HK-2 (cell line): Measurements from ENCODE around the gene GP1BA.

Source experiments
- DNase-seq: peaks from one replicate; pipeline ENCODE4 v3.0.0-alpha.2; 2018; ENCODE audit not compliant: unreplicated experiment

Gene GP1BA

GRCh38 chr17:4950746-4951204 lies 18.7 kb downstream of the GP1BA start, which contains the start of gene ENO3:
ENO3 (plus strand) TSS chr17:4951119; CDS start chr17:4951830, 711 bp downstream.
- DNase-seq, result peak; percentile 50

- no peak for DNase-seq
Observed at GRCh38 chr17:4951486-4951885, 19.4 kb downstream of the GP1BA start.

- DNase-seq, result peak; percentile 80
Observed at GRCh38 chr17:4953451-4953961, 21.4 kb downstream of the GP1BA start.

DNA sequence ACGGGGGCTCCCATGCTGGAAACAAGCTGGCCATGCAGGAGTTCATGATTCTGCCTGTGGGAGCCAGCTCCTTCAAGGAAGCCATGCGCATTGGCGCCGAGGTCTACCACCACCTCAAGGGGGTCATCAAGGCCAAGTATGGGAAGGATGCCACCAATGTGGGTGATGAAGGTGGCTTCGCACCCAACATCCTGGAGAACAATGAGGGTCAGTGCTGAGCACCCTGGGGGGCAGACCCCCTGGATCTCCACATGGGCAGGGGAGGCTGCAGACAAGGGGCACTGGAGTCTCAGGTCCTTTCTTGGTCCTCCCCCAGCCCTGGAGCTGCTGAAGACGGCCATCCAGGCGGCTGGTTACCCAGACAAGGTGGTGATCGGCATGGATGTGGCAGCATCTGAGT lies 23.0 kb downstream of the GP1BA start:
- DNase-seq, result no peak

DNA sequence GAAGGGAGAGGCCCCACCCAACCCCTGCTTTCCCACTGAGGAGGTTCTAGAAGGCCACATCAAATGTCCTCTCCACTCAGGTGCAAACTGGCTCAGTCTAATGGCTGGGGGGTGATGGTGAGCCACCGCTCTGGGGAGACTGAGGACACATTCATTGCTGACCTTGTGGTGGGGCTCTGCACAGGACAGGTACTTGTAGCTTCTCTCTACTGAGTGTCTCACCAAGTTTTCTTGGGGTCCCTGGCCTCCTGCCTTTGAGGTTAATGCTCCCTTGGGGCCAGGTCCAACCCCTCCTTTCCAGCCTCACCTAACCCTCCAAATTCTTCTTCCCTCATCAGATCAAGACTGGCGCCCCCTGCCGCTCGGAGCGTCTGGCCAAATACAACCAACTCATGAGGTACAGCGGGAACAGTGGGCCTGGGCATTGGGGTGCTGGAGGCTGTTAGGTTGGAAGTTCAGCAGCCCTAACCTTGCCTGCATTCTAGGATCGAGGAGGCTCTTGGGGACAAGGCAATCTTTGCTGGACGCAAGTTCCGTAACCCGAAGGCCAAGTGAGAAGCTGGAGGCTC lies 24.5 kb downstream of the GP1BA start:
- no peak for DNase-seq

GRCh38 chr17:4958102-4958501 lies 26.0 kb downstream of the GP1BA start:
- DNase-seq, result no peak

GRCh38 chr17:4959261-4959965 lies 27.3 kb downstream of the GP1BA start:
- DNase-seq, result no peak

DNA sequence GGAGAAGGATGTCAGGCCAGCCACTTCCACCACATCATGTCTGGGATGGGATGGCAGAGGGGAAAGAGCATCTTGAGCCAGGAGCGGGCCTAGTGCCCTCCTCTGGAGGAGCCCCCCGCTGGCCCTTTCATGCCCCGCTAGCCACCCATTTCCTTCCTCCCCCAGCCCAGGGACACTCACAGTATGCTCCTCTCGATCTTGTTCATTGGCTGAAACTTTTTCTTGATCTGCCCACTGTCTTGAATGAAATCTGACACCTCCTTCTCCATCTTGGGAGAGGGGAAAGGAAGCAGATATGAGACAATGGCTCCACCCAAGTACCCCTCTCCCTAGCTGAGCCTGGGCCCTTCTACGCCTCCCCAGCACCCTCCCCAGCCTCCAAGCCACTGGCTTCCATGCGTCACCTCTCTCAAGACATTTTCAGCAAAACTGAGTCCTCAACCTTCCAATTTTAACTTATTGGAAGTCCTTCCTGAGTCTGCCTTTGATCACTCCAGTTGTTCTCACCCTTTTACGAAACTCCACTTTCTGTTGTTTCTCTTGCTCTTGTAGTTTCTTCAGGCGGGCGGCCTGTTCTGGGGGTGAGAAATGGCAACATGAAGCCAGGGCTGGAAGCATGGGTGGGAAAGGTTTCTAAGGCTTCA lies 28.3 kb downstream of the GP1BA start:
- DNase-seq, result no peak

GRCh38 chr17:4965311-4965986 lies 33.4 kb downstream of the GP1BA start:
- no peak for DNase-seq

GRCh38 chr17:4966844-4967538 lies 34.9 kb downstream of the GP1BA start:
- DNase-seq, result peak; percentile 99

GRCh38 chr17:4967539-4968485 lies 35.7 kb downstream of the GP1BA start, which contains the start of gene SPAG7:
SPAG7 (minus strand) TSS chr17:4967817; CDS start chr17:4967804, 13 bp downstream.
- peak; percentile 96 for DNase-seq

DNA sequence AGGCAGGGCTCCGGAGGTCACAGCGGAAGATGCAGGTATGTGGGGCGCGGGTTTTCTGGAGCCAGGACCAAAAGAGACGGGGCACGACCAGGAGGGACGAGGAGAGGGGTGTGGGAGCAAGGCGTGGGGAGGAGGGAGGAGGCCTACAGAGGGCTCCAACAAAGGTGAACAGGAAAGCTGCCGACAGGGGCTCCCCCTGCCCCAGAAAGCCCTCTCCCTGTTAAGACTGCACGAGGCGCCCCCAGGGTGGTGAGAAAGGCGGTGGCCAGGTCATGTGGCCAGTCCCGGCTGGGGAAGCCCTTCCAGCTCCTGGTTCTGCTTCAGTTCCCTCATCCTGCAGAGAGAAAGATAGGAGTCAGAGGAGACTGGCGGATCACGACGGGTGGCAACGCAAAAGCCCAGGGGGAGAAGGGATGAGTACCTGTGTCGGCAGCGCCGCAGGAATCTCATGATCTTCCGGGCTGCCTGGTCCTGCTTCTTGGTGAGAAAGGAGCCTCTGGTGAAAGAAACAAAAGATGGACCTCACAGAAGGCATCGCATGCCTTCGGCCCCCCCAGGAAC lies 36.5 kb downstream of the GP1BA start:
- peak; percentile 74 for DNase-seq

DNA sequence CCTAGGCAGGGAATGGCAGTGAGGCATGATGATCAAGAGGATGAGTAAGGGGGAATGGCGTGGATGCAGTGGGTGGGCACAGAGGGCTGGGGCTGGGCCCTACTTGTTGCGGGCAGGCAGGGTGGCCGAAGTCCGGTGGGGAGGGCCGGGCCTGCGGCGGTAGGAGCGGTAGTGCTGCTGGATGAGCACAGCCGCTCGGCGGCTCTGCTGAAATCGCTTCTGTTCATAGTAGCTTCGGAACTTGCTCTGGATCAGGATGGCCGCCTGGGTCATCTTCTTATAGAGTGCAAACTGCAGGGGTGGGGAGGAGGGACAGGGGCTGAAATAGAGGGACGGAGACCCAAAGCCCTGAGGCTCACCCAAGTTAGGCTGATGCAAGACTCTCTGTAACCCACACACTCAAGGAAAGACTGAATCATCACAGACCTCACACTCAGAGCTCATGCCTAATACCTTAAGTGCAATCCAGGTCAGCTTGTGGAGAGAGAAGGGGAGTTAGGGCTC lies 37.0 kb downstream of the GP1BA start:
- peak; percentile 83 for DNase-seq

- peak; percentile 48 for DNase-seq
Observed at GRCh38 chr17:4969551-4970173, 37.6 kb downstream of the GP1BA start.

DNA sequence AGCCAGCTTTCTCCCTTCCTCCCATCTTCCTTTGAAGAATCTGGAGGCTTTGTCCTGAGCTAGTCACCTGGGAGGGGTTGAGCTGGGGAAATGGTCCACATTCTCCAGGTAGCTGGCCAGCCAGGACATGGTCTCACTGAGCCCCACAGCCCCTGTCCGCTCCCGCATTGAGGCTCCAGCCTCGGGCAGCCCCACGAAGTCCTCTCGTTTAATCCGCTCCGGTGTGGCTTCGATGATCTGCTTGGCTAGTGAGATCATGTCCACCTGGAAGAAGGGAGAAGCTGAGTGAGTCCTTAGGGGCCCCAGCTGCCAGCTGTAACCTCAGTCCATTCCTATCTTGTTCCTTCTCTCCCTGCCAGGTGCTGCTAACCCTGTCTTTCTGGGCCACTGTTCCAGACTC lies 38.2 kb downstream of the GP1BA start:
- DNase-seq, result no peak

DNA sequence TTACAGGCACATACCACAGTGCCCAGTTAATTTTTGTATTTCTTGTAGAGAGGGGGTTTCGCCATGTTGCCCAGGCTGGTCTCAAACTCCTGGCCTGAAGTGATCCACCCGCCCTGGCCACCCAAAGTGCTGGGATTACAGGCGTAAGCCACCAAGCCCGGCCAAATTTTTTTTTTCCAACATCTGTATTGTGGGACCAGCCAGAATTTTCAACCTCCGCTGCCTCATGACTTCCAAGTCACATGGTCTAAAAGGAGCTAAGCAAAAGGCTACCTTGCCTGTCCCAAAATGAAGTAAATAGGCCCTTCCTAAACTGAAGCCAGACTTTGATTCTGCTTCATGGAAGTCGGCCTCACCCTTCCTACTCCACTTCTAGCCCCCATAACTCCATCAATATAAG lies 39.7 kb downstream of the GP1BA start:
- DNase-seq, result no peak

GRCh38 chr17:4972322-4972721 lies 40.2 kb downstream of the GP1BA start:
- no peak for DNase-seq

DNA sequence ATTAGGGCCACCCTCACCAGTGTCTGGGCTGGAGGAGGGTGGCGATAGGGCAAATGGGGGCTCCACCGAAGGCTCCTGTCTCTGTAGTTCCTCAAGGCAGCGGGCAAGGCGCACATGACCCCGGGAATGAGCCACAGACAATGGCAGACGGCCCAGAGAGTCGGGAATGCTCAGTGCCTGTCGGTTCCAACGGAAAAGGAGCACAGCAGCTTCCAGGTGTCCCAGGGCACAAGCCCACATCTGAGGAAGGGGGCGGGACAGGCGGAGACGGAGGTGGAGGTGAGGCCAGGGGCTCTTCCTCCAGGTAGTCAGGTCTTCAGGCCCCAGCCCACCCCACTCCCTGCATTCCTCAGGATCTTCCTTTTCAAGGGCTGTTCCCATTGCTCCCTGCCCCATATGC lies 40.7 kb downstream of the GP1BA start:
- DNase-seq, result no peak
